CD4-positive, CD25-positive, alpha-beta regulatory T cell (primary cell): ENCODE results near the gene FAM3A. TPM values are rescaled to one million over a fixed set of nuclear protein-coding genes. Genes with fewer than 3 reads are reported as not detected.
A peak's percentile ranks its signal among the peaks of the same experiment; 100 is the strongest.

Experiments
- ATAC-seq, 2 donors: fragments of 150-1000 bp; cut with Tn5 transposase; one replicate each; pipeline ENCODE4 v1.10.0; 2021; ENCODE audit warnings: low read depth in 2 of 2, moderate number of reproducible peaks in 2 of 2, moderate library complexity in 1 of 2
- DNase-seq, 3 donors: peaks; one replicate each; pipeline versions ENCODE4 v3.0.0 to v3.0.0-alpha.2; 2012 to 2022; ENCODE audit warnings: mixed read lengths in 1 of 3
- H3K27ac ChIP-seq: one replicate; pipeline ENCODE4 v1.7.0; 2013; ENCODE audit warnings: mild to moderate bottlenecking, low read length; ENCODE audit not compliant: insufficient read depth, poor library complexity, severe bottlenecking
- H3K27me3 ChIP-seq: one replicate; pipeline ENCODE4 v1.7.0; 2013; ENCODE audit warnings: low read length; ENCODE audit not compliant: control insufficient read depth, insufficient read depth
- H3K36me3 ChIP-seq: one replicate; pipeline ENCODE4 v1.7.0; 2013; ENCODE audit warnings: mild to moderate bottlenecking, low read length, moderate library complexity; ENCODE audit not compliant: control insufficient read depth, insufficient read depth
- H3K4me1 ChIP-seq: 2 replicates; pipeline ENCODE4 v1.7.0; 2013; ENCODE audit warnings: mild to moderate bottlenecking, low read length; ENCODE audit not compliant: insufficient read depth, control insufficient read depth, poor library complexity, severe bottlenecking
- H3K4me3 ChIP-seq: one replicate; pipeline ENCODE4 v1.7.0; 2013; ENCODE audit warnings: low read depth, mild to moderate bottlenecking, low read length, moderate library complexity
- H3K9me3 ChIP-seq, 2 experiments: 1 replicate in 1 of 2; 2 replicates in 1 of 2; pipeline ENCODE4 v1.7.0; 2013; ENCODE audit warnings: low read length in 2 of 2, mild to moderate bottlenecking in 1 of 2, moderate library complexity in 1 of 2; ENCODE audit not compliant: control insufficient read depth in 2 of 2
- H3K27ac Mint-ChIP-seq, 3 donors: one replicate each; pipeline ENCODE4 v1.8.0; 2020 to 2022; ENCODE audit warnings: mild to moderate bottlenecking in 3 of 3, mixed read lengths in 3 of 3, moderate library complexity in 2 of 3
- H3K27me3 Mint-ChIP-seq: one replicate; pipeline ENCODE4 v1.8.0; 2022; ENCODE audit warnings: mild to moderate bottlenecking, mixed read lengths
- H3K36me3 Mint-ChIP-seq: one replicate; pipeline ENCODE4 v1.8.0; 2020; ENCODE audit warnings: mixed read lengths
- H3K4me1 Mint-ChIP-seq, 4 donors: one replicate each; pipeline ENCODE4 v1.8.0; 2020 to 2022; ENCODE audit warnings: mixed read lengths in 4 of 4, mild to moderate bottlenecking in 1 of 4
- H3K4me3 Mint-ChIP-seq, 4 donors: one replicate each; pipeline ENCODE4 v1.8.0; 2020 to 2022; ENCODE audit warnings: mild to moderate bottlenecking in 4 of 4, mixed read lengths in 4 of 4, moderate library complexity in 3 of 4
- H3K9me3 Mint-ChIP-seq, 7 donors: one replicate each; pipeline ENCODE4 v1.8.0; 2020 to 2022; ENCODE audit warnings: mixed read lengths in 7 of 7, mild to moderate bottlenecking in 3 of 7, moderate library complexity in 2 of 7
- polyA plus RNA-seq, 4 donors: library from polyadenylated mRNA; unstranded; fragments of 300-500 nt; fragmentation: Illumina TruSeq; gene quantifications; one replicate each; pipeline ENCODE4 v1.2.3, GENCODE V29; 2021
- total RNA-seq: library from RNA; stranded (reverse); gene quantifications from one replicate; pipeline ENCODE4 v1.2.3, GENCODE V29; 2022

Gene FAM3A
- total and polyA plus RNA-seq, 5 donors from 2014 or later = 13.4 to 28.2 (median 19.2) TPM

- Histone ChIP-seq H3K27ac (no peak overlapping the region), H3K9me3 (no peaks in the 10 kb centered on the region), H3K4me3 (no peak overlapping the region), H3K36me3 (peaks cover 9% of the 10 kb centered on the region), H3K4me1 (peaks cover 15% of the 10 kb centered on the region), H3K27me3 (no peaks in the 10 kb centered on the region)
- ATAC-seq (no peak), DNase-seq (no peak)
- Mint-ChIP-seq H3K36me3 (no peaks in the 10 kb centered on the region), H3K4me3 (peak overlapping the region in 3 of 4 donors; percentile 52 to 86 (median 64)), H3K27ac (peak overlapping the region in 1 of 3 donors; percentile 70), H3K4me1 (peaks cover 0 to 25% (median 5%) of the 10 kb centered on the region in 4 donors), H3K9me3 (no peaks in the 10 kb centered on the region), H3K27me3 (peaks cover 4% of the 10 kb centered on the region)
Observed at GRCh38 chrX:154459832-154460231, 56.2 kb downstream of the FAM3A start.

GRCh38 chrX:154458954-154459778 is 56.9 kb downstream of the FAM3A start:
- Histone ChIP-seq H3K9me3 (no peaks in the 10 kb centered on the region), H3K27ac (peak overlapping the region; percentile 47), H3K27me3 (no peaks in the 10 kb centered on the region), H3K4me1 (peaks cover 15% of the 10 kb centered on the region), H3K4me3 (peak overlapping the region; percentile 68), H3K36me3 (peaks cover 5% of the 10 kb centered on the region)
- ATAC-seq = peak in 1 of 2 donors; percentile 35
- DNase-seq = peak in 2 of 3 donors; percentile 16 to 41
- H3K36me3 Mint-ChIP-seq = no peaks in the 10 kb centered on the region
- peaks cover 4% of the 10 kb centered on the region for H3K27me3 Mint-ChIP-seq
- peaks cover 3 to 25% (median 6%) of the 10 kb centered on the region in 4 donors for H3K4me1 Mint-ChIP-seq
- peak overlapping the region in 1 of 3 donors; percentile 84 for H3K27ac Mint-ChIP-seq
- H3K9me3 Mint-ChIP-seq = no peaks in the 10 kb centered on the region
- peak overlapping the region; percentile 85 to 91 (median 86) for H3K4me3 Mint-ChIP-seq

GRCh38 chrX:154458116-154458953 is 57.7 kb downstream of the FAM3A start, which contains the start of gene PLXNA3:
PLXNA3 (plus strand) TSS chrX:154458281; CDS start chrX:154460184, 1,903 bp downstream.
- Histone ChIP-seq H3K36me3 (peaks cover 5% of the 10 kb centered on the region), H3K4me3 (peak within 1 kb of the TSS; percentile 68), H3K27ac (peak within 1 kb of the TSS; percentile 47), H3K27me3 (no peaks in the 10 kb centered on the region), H3K4me1 (peaks cover 15% of the 10 kb centered on the region), H3K9me3 (no peaks in the 10 kb centered on the region)
- Mint-ChIP-seq H3K4me3 (peak within 1 kb of the TSS; percentile 92 to 97 (median 93)), H3K4me1 (peaks cover 3 to 25% (median 7%) of the 10 kb centered on the region in 4 donors), H3K9me3 (no peaks in the 10 kb centered on the region), H3K27me3 (peaks cover 4% of the 10 kb centered on the region), H3K36me3 (no peaks in the 10 kb centered on the region), H3K27ac (peak within 1 kb of the TSS; percentile 84 to 99 (median 94))
- ATAC-seq (peak; percentile 79 to 80), DNase-seq (peak; percentile 57 to 75 (median 61))

- Histone ChIP-seq H3K9me3 (no peaks in the 10 kb centered on the region), H3K36me3 (peaks cover 5% of the 10 kb centered on the region), H3K4me1 (peaks cover 15% of the 10 kb centered on the region), H3K27ac (peak overlapping the region; percentile 33), H3K27me3 (no peaks in the 10 kb centered on the region), H3K4me3 (no peak overlapping the region)
- Mint-ChIP-seq H3K27ac (peak overlapping the region; percentile 78 to 99 (median 94)), H3K9me3 (no peaks in the 10 kb centered on the region), H3K4me1 (peaks cover 3 to 21% (median 7%) of the 10 kb centered on the region in 4 donors), H3K36me3 (no peaks in the 10 kb centered on the region), H3K4me3 (peak overlapping the region; percentile 92 to 97 (median 93)), H3K27me3 (peaks cover 4% of the 10 kb centered on the region)
- ATAC-seq = peak; percentile 63 to 69
- DNase-seq = peak; percentile 63 to 71 (median 71)
Observed at GRCh38 chrX:154457491-154458115, 58.4 kb downstream of the FAM3A start.

Other genes starting within 250 kb of the FAM3A start
- gene TEX28, start 221.1 kb downstream of the FAM3A start, total RNA-seq = not detected
- not detected for gene TEX28, start 221.1 kb downstream of the FAM3A start, polyA plus RNA-seq
- gene TKTL1, start 220.4 kb downstream of the FAM3A start, total RNA-seq = 8.1 TPM
- 10 to 100 TPM; 21.0 to 34.3 (median 25.4) TPM for gene TKTL1, start 220.4 kb downstream of the FAM3A start, polyA plus RNA-seq
- 1,918 TPM for gene FLNA, start 141.6 kb downstream of the FAM3A start, total RNA-seq
- gene FLNA, start 141.6 kb downstream of the FAM3A start, polyA plus RNA-seq = 100 to 1,000 TPM; 219 to 283 (median 250) TPM
- 133 TPM for gene EMD, start 136.9 kb downstream of the FAM3A start, total RNA-seq
- gene EMD, start 136.9 kb downstream of the FAM3A start, polyA plus RNA-seq = 10 to 100 TPM; 31.8 to 44.0 (median 34.6) TPM
- gene RPL10, start 117.9 kb downstream of the FAM3A start, total RNA-seq = 4,192 TPM
- 1,000 to 10,000 TPM; 3,877 to 6,073 (median 4,905) TPM for gene RPL10, start 117.9 kb downstream of the FAM3A start, polyA plus RNA-seq
- 29.7 TPM for gene DNASE1L1, start 107.0 kb downstream of the FAM3A start, total RNA-seq
- 10 to 100 TPM; 12.2 to 23.1 (median 19.1) TPM for gene DNASE1L1, start 107.0 kb downstream of the FAM3A start, polyA plus RNA-seq
- 84.2 TPM for gene TAFAZZIN, start 104.7 kb downstream of the FAM3A start, total RNA-seq
- gene TAFAZZIN, start 104.7 kb downstream of the FAM3A start, polyA plus RNA-seq = 10 to 100 TPM; 28.4 to 37.7 (median 34.3) TPM
- 44.9 TPM for gene ATP6AP1, start 87.6 kb downstream of the FAM3A start, total RNA-seq
- gene ATP6AP1, start 87.6 kb downstream of the FAM3A start, polyA plus RNA-seq = 100 to 1,000 TPM; 100 to 125 (median 112) TPM
- gene GDI1, start 79.1 kb downstream of the FAM3A start, total RNA-seq = 169 TPM
- 10 to 100 TPM; 33.7 to 46.3 (median 41.9) TPM for gene GDI1, start 79.1 kb downstream of the FAM3A start, polyA plus RNA-seq
- 55.1 TPM for gene FAM50A, start 72.1 kb downstream of the FAM3A start, total RNA-seq
- gene FAM50A, start 72.1 kb downstream of the FAM3A start, polyA plus RNA-seq = 10 to 100 TPM; 33.7 to 52.5 (median 38.6) TPM
- gene PLXNA3, start 58.0 kb downstream of the FAM3A start, total RNA-seq = 64.6 TPM
- gene PLXNA3, start 58.0 kb downstream of the FAM3A start, polyA plus RNA-seq = 1 to 10 TPM in 1 of 4 donors, under 1 TPM in 3; 0.32 to 1.8 (median 0.34) TPM
- gene LAGE3, start 37.0 kb downstream of the FAM3A start, total RNA-seq = 8.9 TPM
- gene LAGE3, start 37.0 kb downstream of the FAM3A start, polyA plus RNA-seq = 10 to 100 TPM; 39.5 to 47.9 (median 43.3) TPM
- 12.5 TPM for gene UBL4A, start 29.6 kb downstream of the FAM3A start, total RNA-seq
- 10 to 100 TPM; 51.8 to 59.5 (median 55.0) TPM for gene UBL4A, start 29.6 kb downstream of the FAM3A start, polyA plus RNA-seq
- gene SLC10A3, start 25.6 kb downstream of the FAM3A start, total RNA-seq = 18.4 TPM
- 10 to 100 TPM; 32.8 to 40.2 (median 36.7) TPM for gene SLC10A3, start 25.6 kb downstream of the FAM3A start, polyA plus RNA-seq
- 36.5 TPM for gene G6PD, start 30.6 kb upstream of the FAM3A start, total RNA-seq
- gene G6PD, start 30.6 kb upstream of the FAM3A start, polyA plus RNA-seq = 1 to 10 TPM; 2.3 to 5.2 (median 4.2) TPM
- gene IKBKG, start 31.4 kb upstream of the FAM3A start, total RNA-seq = 48.0 TPM
- 10 to 100 TPM; 27.9 to 39.6 (median 33.5) TPM for gene IKBKG, start 31.4 kb upstream of the FAM3A start, polyA plus RNA-seq
- gene CTAG1A, start 68.9 kb upstream of the FAM3A start, total RNA-seq = not detected
- gene CTAG1A, start 68.9 kb upstream of the FAM3A start, polyA plus RNA-seq = not detected
- gene CTAG1B, start 103.0 kb upstream of the FAM3A start, total RNA-seq = not detected
- gene CTAG1B, start 103.0 kb upstream of the FAM3A start, polyA plus RNA-seq = not detected
- gene CTAG2, start 137.3 kb upstream of the FAM3A start, total RNA-seq = not detected
- gene CTAG2, start 137.3 kb upstream of the FAM3A start, polyA plus RNA-seq = not detected
- 6.0 TPM for gene GAB3, start 234.8 kb upstream of the FAM3A start, total RNA-seq
- gene GAB3, start 234.8 kb upstream of the FAM3A start, polyA plus RNA-seq = 1 to 10 TPM in 1 of 4 donors, under 1 TPM in 3; 0.07 to 1.5 (median 0.55) TPM
- 55.0 TPM for gene DKC1, start 246.6 kb upstream of the FAM3A start, total RNA-seq
- gene DKC1, start 246.6 kb upstream of the FAM3A start, polyA plus RNA-seq = 10 to 100 TPM; 28.3 to 44.8 (median 38.0) TPM